NCI-H774 (cell line): ENCODE results near the gene SLC19A1.
"Not testable (repeated sequence)": the region's sequence is repeated elsewhere in the genome, so short reads cannot be mapped to it uniquely, and the experiment has no call there.

Experiments used
- DNase-seq: peaks from one replicate; lab custom pipeline; 2025; lab: John Stamatoyannopoulos, UW

The SLC19A1 gene

GRCh38 chr21:45576838-45577737 is 34.8 kb upstream of the SLC19A1 start:
- no peak for DNase-seq

DNA sequence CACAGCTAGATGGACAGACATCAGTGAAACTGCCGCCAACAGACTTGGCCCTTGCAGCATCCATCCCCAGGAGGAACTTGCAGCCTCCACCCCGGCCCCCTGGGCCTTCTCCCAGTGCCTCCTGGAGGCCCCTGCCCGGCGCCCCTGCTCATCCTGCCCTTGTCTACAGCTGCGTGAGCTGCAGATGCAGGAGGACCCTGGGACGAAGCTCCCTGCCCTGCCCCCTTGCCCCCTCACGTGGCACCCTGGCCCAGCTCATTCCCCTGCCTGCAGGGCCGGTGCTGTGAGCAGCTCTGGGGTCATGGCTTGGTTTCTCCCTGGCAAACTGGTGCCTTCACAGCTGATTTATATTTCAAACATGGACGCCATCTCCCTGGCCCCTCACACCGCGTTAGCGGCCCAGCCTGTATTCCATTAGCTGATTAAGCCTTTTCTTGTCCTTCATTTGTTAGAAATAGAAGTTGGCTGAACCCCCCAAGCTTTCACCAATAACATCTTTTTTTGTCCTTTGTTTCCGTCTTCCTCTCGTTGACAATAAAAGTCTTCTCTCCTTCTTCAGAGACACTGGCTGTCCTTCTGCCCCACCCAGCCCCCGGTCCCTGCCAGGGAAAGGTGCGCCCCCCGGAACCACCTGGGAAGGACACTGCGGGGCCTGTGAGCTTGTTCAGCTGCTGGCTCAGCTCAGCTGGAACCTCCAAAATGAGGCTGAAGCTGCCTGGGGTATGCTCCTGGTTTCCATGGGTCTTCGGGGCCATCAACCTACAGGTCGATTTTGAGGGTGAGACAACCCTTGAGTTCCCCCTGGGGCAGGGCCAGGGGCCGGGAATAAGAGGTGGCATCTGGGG is 34.0 kb upstream of the SLC19A1 start:
- DNase-seq: no peak

DNA sequence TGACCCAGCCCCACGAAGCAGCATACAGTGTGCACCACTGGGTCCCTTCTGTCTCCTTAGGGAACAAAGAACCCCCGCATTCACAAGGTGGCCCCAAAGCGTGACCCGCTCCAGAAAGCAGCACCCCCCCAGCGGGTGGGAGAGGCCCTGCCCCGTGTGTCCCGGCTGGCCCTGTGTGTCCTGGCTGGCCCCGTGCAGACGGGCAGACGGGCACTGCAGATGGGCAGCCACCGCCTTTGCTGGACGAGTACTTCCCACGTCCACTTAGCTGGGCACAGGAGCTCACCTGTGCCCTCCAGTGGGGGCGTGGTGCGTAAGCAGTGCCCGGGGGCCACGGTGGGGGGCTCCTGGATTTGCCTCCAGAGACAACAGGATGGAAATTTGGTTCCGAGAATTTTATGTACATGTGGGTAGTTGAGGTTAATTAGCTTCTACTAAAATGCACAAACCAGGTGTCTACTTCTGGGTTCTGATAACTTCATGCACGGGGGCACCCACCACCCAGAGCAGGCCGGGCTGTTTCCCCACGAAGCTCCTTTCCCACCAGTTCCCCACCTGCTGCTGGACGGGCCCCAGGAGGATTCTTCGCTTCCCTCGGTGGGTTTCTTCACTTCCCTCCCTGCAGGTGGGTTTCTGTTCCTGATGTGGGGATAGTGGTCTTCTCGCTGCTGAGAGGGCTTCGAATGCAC is 33.2 kb upstream of the SLC19A1 start:
- DNase-seq: no peak

- DNase-seq: no peak
These were observed 32.5 kb upstream of the SLC19A1 start for GRCh38 chr21:45574691-45575090.

DNA sequence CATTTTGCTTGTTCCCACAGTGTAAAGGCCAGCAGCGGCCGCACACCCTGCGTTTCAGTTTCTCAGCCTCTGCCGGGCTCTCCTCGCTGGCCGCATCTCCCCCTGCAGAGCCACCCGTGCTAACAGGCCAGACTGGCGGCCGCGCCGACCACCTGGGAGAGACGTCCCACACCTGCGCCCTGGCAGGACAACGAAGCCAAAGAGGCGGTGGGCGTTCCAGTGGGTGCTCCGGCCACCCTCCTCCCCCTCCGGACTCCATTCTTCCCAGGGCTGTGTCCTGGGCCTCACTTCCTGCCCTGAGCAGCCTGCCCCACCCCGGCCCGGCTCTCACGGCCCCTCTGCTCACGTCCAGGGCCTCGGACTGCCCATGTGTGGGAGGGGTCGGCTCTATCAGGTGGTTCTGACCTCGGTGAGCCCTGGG is 31.9 kb upstream of the SLC19A1 start:
- DNase-seq: no peak

GRCh38 chr21:45573452-45574035 is 31.3 kb upstream of the SLC19A1 start:
- no peak for DNase-seq

- no peak for DNase-seq
These were observed 30.7 kb upstream of the SLC19A1 start for GRCh38 chr21:45572783-45573451.

DNA sequence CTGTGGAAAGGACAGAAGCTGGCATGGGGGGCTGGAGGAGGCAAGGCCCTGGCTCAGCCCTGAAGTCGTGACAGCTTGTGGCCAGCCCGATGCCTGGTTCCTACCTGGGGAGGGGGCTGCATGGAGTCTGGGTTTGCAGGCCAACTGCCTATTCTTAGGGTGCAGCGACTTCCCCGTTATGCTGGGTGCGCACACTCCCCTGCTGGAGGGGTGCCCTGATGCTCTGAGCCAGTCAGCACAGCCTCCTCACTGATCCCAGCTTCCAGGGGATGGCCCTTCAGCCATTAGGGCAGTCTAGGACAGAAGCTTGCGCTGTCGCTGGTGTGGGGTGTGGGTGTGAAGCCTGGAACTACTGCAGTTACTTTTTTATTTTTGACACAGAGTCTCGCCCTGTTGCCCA is 30.0 kb upstream of the SLC19A1 start:
- DNase-seq: no peak

DNA sequence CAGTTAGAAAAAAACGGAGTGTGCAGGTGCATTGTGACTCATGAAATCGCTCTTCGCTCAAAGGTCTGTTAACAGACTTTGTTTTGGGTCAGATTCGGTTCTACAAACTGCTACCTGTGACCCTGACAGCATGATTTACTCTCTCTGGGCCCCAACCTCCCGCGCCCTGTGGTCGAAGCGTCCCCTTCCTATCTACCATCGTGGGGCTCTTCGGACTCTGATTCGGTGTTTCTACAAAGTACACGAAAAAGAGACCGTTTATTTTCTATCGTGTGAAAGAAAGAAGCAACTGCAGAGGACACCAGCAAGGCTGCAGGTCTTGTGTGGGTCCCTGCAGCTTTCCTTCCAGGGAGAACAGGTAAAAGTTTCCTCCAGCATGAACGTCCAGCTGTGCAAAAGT is 29.4 kb upstream of the SLC19A1 start:
- DNase-seq: no peak

DNA sequence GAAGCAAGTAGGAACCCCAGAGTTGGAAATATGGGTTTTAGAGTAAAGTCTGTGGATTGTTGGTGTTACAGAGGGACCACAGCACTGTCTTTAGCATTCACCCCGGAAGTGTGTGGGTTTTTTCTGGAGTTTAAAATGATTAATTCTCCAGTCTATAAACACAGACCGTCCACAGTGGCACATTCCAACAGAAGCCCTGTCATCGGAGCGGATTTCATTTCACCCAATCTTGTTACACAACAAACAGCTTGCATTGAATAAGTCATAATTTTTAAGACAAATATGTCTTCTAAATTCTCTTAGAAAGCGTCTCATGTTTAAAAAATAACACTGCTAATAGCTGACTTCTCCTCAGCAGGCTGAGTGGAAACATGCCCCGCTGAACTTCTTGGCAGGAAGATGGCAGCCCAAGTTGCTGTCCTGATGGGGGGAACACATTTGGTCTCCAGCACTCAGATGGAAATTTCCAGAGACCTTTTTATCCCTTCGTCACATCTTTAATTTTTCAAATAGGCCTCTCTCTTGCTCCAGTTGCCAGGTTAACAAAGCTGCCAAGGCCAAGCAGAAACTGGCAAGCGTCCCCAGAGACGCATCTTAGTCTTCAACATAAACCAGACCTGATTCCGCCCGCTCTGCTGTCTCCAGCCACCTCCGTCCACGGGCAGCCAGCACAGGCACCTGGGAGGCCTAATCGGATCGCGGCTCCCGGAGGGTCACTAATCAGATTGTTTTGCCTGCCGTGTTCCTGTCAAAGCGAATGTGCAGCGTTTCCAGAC is 28.8 kb upstream of the SLC19A1 start:
- DNase-seq: no peak

DNA sequence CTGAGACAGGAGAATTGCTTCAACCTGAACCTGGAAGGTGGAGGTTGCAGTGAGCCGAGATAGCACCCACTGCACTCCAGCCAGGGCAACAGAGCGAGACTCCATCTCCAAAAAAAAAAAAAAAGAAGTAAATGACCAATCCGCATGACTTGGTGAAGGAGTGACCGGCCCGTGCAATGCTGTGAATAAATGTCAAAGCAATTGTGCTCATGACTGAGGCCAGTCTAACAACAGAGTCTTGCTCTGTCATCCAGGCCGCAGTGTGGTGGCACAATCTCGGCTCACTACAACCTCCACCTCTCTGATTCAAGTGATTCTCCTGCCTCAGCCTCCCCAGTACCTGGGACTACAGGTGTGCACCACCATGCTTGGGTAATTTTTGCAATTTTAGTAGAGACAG is 27.8 kb upstream of the SLC19A1 start:
- no peak for DNase-seq

- DNase-seq: no peak
These were observed 26.1 kb upstream of the SLC19A1 start for GRCh38 chr21:45568383-45568782.

DNA sequence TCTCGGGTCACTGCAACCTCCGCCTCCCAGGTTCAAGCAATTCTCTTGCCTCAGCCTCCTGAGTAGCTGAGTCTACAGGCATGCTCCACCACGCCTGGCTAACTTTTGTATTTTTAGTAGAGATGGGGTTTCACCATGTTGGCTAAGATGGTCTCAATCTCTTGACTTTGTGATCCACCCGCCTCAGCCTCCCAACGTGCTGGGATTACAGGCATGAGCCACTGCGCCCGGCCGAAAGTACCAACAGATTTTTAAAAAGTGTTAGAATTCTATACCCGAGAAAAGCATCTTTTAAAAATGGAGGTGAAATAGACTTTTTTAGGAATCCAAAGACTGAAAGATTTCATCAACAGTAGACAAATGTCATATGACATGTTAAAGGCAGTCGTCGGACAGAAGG is 21.9 kb upstream of the SLC19A1 start:
- not testable (repeated sequence) for DNase-seq

DNA sequence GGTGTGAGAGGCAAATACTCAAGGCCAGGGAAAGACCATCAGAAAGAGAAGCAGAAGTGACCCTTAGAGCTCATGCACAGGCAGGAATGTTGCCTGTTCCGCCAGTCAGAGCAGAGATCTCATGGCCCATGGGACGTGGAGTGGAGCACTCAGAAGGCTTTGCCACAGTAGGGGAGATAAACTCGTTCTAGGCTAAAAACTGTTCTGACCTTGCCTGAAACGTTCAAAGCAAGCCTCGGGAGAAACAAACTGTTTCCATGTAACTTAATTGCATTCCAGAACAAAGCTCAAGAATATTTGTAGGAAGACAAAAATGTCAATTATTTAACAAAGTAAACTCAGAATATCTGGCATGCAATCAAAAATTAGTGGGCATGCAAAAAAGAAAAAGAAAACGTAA is 20.7 kb upstream of the SLC19A1 start:
- no peak for DNase-seq

GRCh38 chr21:45562402-45562801 is 20.2 kb upstream of the SLC19A1 start:
- DNase-seq: no peak

DNA sequence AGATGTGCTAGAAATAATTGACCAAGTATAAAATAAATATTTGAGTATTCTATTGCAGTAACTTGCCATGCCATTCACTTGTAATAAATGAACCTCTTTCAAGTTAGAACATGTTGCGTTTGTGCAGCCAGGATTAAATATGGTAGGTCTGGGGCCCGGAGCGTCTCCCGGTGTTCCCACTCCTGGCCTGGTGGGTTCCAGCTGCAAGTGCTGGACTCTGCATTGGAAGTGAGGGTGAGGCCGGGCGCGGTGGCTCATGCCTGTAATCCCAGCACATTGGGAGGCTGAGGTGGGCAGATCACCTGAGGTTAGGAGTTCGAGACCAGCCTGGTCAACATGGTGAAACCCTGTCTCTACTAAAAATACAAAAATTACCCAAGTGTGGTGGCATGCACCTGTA is 19.0 kb upstream of the SLC19A1 start:
- not testable (repeated sequence) for DNase-seq

DNA sequence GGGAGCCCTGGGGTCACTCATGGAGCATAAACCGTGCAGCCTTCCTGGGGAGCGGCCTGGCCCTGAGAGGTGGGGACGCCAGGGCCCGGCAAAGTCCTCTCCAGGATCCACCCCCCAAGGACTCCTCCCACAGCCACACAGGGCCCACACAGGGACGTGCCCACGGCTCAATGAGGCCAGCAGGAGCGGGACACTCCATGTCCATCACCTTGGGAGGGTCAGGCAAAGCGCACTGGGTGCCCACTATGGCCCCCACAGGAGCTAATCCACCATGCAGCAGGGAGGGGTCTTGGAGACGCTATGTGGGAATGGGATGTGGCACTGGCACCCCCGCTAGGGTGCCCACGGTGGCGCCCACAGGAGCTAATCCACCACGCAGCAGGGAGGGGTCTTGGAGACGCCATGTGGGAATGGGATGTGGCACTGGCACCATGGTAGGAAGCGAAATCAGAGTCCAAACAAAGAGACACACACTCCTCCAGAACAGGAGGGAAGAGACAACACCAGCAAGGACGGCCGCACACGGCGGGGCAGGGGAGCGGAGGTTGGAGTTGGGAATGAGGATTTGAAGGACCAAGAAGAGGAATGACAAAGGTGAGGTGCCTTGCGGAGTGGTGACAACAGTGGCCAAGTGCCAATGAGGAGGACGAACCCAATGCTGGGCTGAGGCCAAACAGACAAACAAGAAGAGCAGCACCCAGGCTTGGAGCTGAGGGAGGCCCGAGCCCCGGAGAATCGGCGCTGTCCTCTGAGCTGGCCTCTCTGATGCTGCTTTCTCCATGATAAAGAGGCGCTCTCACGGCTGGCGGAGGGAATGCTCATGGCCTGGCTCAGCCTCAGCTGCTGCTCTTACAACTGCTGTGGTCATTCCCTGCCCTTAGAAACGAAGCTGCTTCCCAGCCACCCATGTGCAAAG is 18.1 kb upstream of the SLC19A1 start:
- DNase-seq: no peak

DNA sequence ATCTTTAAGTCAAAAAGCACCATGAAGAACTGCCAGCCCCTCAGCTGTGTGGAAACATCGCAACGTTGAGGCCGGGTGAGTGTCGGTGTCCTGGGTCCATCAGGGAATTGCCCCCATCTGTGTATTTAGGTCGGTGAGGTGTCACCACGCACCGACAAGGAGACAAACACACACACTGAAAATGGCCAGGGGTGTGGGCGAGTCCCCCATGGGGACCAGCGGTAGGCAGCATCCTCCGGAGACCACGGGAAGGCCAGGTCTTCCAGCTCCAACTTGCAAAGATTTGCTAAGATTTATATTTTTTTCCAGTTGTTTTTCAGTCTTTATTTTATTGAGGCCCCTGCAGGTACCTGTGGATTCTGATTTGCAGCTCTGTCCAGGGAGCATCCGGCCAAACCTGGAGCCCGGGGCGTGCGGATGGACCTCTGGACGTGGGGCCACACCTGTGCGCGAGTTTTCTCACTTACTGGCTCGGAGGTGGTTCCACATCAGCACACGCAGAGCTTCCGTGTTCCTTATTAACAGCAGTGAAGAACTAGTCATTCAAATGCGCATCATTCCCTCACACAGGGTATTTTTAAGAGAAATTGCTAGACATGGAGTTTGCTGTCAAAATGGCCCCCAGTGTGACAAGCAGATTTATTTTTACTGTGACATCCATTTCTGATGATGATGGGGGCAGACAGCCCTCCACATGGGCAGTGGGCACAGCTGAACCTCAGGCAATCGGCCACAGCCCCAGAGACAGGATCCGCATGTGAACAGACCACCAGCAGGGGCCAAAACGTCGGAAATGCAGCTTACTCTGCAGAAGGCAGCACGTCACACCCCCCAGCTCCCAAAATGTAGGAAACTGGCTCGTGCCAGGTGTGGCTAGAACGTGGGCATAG is 17.2 kb upstream of the SLC19A1 start:
- no peak for DNase-seq
